HEK293 (cell line): Measurements from ENCODE around the gene TRAF1.

Experiments used
- CTCF ChIA-PET: fragments of 350-600 bp; formaldehyde crosslinking; extraction: SDS; loops from one replicate; lab custom pipeline; 2021; ENCODE audit warnings: antibody characterized with exemption; lab: Yijun Ruan, JAX
- POLR2A ChIA-PET: fragments of 300-600 bp; formaldehyde crosslinking; extraction: SDS; loops from one replicate; lab custom pipeline; 2020; ENCODE audit warnings: antibody characterized with exemption, inconsistent platforms; lab: Yijun Ruan, JAX
- H3K27ac ChIP-seq: fragments of 200-500 bp; sonication (Bioruptor generic); 2 replicates; pipeline ENCODE4 v1.5.1; 2014; ENCODE audit warnings: low read depth, low read length, control low read depth, inconsistent platforms; ENCODE audit errors: extremely low read depth
- H3K36me3 ChIP-seq, 2 experiments: fragments of 200-500 bp in 1 of 2; sonication (Bioruptor generic) in 1 of 2; 1 replicate in 1 of 2; 2 replicates in 1 of 2; pipeline ENCODE4 v1.5.1; 2014 to 2017; ENCODE audit warnings: inconsistent platforms in 2 of 2, low read length in 2 of 2; ENCODE audit not compliant: control insufficient read depth in 2 of 2, insufficient read depth in 1 of 2
- H3K4me1 ChIP-seq: fragments of 200-500 bp; sonication (Bioruptor generic); 2 replicates; pipeline ENCODE4 v1.5.1; 2014; ENCODE audit warnings: mild to moderate bottlenecking, low read length, inconsistent platforms; ENCODE audit not compliant: control insufficient read depth, insufficient read depth
- H3K4me3 ChIP-seq: 2 replicates; pipeline ENCODE4 v1.5.1; 2011; ENCODE audit warnings: low read depth, mild to moderate bottlenecking, control low read depth, low read length, moderate library complexity
- H3K9me3 ChIP-seq: fragments of 200-500 bp; sonication (Bioruptor generic); 2 replicates; pipeline ENCODE4 v1.5.1; 2014; ENCODE audit warnings: low read depth, low read length, inconsistent platforms; ENCODE audit not compliant: control insufficient read depth, insufficient read depth
- BCL11A ChIP-seq: fragments of 450-650 bp; formaldehyde crosslinking; IDR thresholded peaks from 2 replicates; pipeline ENCODE4 v1.5.1; 2016; ENCODE audit warnings: low read depth, missing biosample characterization, missing genetic modification characterization
- GLIS2 ChIP-seq: fragments of 450-650 bp; formaldehyde crosslinking; IDR thresholded peaks from 2 replicates; pipeline ENCODE4 v1.5.1; 2016; ENCODE audit warnings: missing biosample characterization, missing genetic modification characterization
- HOXC10 ChIP-seq: sonication (generic); formaldehyde crosslinking; IDR thresholded peaks from 2 replicates; pipeline ENCODE4 v1.8.1; 2023; ENCODE audit warnings: mild to moderate bottlenecking, missing genetic modification reagents
- PRDM4 ChIP-seq: fragments of 450-650 bp; formaldehyde crosslinking; IDR thresholded peaks from 2 replicates; pipeline ENCODE4 v1.5.1; 2017; ENCODE audit warnings: missing biosample characterization, missing genetic modification characterization
- ZBTB10 ChIP-seq: fragments of 450-650 bp; formaldehyde crosslinking; IDR thresholded peaks from 2 replicates; pipeline ENCODE4 v1.5.1; 2016; ENCODE audit warnings: missing biosample characterization, missing genetic modification characterization
- ZBTB8A ChIP-seq: fragments of 450-650 bp; formaldehyde crosslinking; IDR thresholded peaks from 2 replicates; pipeline ENCODE4 v1.5.1; 2016; ENCODE audit warnings: missing biosample characterization, missing genetic modification characterization
- ZNF10 ChIP-seq: fragments of 450-650 bp; formaldehyde crosslinking; IDR thresholded peaks from 2 replicates; pipeline ENCODE4 v1.5.1; 2017; ENCODE audit warnings: missing biosample characterization, missing genetic modification characterization
- ZNF114 ChIP-seq: fragments of 450-650 bp; formaldehyde crosslinking; IDR thresholded peaks from 2 replicates; pipeline ENCODE4 v1.5.0; 2017; ENCODE audit warnings: missing biosample characterization, missing genetic modification characterization
- ZNF148 ChIP-seq: fragments of 450-650 bp; formaldehyde crosslinking; IDR thresholded peaks from 2 replicates; pipeline ENCODE4 v1.5.0; 2017; ENCODE audit warnings: missing biosample characterization, missing genetic modification characterization, borderline replicate concordance
- ZNF292 ChIP-seq: fragments of 450-650 bp; formaldehyde crosslinking; IDR thresholded peaks from 2 replicates; pipeline ENCODE4 v1.5.1; 2016; ENCODE audit warnings: low read depth, missing biosample characterization, missing genetic modification characterization, borderline replicate concordance
- ZNF391 ChIP-seq: fragments of 450-650 bp; formaldehyde crosslinking; IDR thresholded peaks from 2 replicates; pipeline ENCODE4 v1.5.1; 2016; ENCODE audit warnings: low read depth, missing biosample characterization, missing genetic modification characterization, borderline replicate concordance
- ZNF558 ChIP-seq: fragments of 450-650 bp; formaldehyde crosslinking; IDR thresholded peaks from 2 replicates; pipeline ENCODE4 v1.5.1; 2016; ENCODE audit warnings: missing biosample characterization, missing genetic modification characterization
- ZNF571 ChIP-seq: fragments of 450-650 bp; formaldehyde crosslinking; IDR thresholded peaks from 2 replicates; pipeline ENCODE4 v1.5.0; 2017; ENCODE audit warnings: missing biosample characterization, missing genetic modification characterization
- ZNF623 ChIP-seq: fragments of 450-650 bp; formaldehyde crosslinking; IDR thresholded peaks from 2 replicates; pipeline ENCODE4 v1.5.1; 2016; ENCODE audit warnings: missing biosample characterization, missing genetic modification characterization
- ZNF660 ChIP-seq: fragments of 450-650 bp; IDR thresholded peaks from 2 replicates; pipeline ENCODE4 v1.5.1; 2018; ENCODE audit warnings: missing biosample characterization, mild to moderate bottlenecking, missing genetic modification characterization
- ZNF747 ChIP-seq: fragments of 450-650 bp; formaldehyde crosslinking; IDR thresholded peaks from 2 replicates; pipeline ENCODE4 v1.5.1; 2016; ENCODE audit warnings: missing biosample characterization, missing genetic modification characterization
- ZNF837 ChIP-seq: fragments of 450-650 bp; formaldehyde crosslinking; IDR thresholded peaks from 2 replicates; pipeline ENCODE4 v1.5.1; 2016; ENCODE audit warnings: missing biosample characterization, missing genetic modification characterization
- ZSCAN30 ChIP-seq: fragments of 450-650 bp; IDR thresholded peaks from 2 replicates; pipeline ENCODE4 v1.5.1; 2018; ENCODE audit warnings: missing biosample characterization, mild to moderate bottlenecking, missing genetic modification characterization, moderate library complexity

TRAF1 gene

GRCh38 chr9:120937127-120937526 is 10.5 kb upstream of the TRAF1 start:
- H3K27ac ChIP-seq = peak overlapping the region; percentile 21; the same call in 1 of the 2 replicates
- no peaks in the 10 kb centered on the region for H3K36me3 ChIP-seq
- no peaks in the 10 kb centered on the region; the same call in 1 of the 2 replicates for H3K4me1 ChIP-seq
- TF ChIP-seq ZNF391 (tag by site-specific recombination) (no peak), ZNF571 (tag by site-specific recombination) (no peak), HOXC10 (CRISPR knock-in tag) (no peak), GLIS2 (tag by site-specific recombination) (no peak), BCL11A (tag by site-specific recombination) (no peak), ZNF292 (tag by site-specific recombination) (no peak), PRDM4 (tag by site-specific recombination) (no peak)
- CTCF ChIA-PET = interaction anchor here (0.6 to 6.3 kb wide), 36 partner anchors 8 to 319 kb away, joined by 3 to 52 read pairs (median 4); partner anchors contain the start of gene TRAF1
- no peak overlapping the region for H3K4me3 ChIP-seq
- POLR2A ChIA-PET = no interaction called here
- no peaks in the 10 kb centered on the region for H3K9me3 ChIP-seq

GRCh38 chr9:120936764-120937122 is 10.1 kb upstream of the TRAF1 start:
- ChIA-PET POLR2A (no interaction called here), CTCF (interaction anchor here (0.6 to 6.3 kb wide), 35 partner anchors 9 to 319 kb away, joined by 3 to 52 read pairs (median 4); partner anchors contain the start of gene TRAF1)
- no peaks in the 10 kb centered on the region for H3K9me3 ChIP-seq
- H3K36me3 ChIP-seq = no peaks in the 10 kb centered on the region
- H3K4me1 ChIP-seq = no peaks in the 10 kb centered on the region; the same call in 1 of the 2 replicates
- H3K27ac ChIP-seq = no peak overlapping the region
- H3K4me3 ChIP-seq = no peak overlapping the region
- TF ChIP-seq ZNF747 (no peak), ZNF114 (tag by site-specific recombination) (no peak), ZNF623 (tag by site-specific recombination) (no peak), ZNF10 (tag by site-specific recombination) (no peak), ZBTB10 (tag by site-specific recombination) (no peak), ZSCAN30 (no peak), ZNF558 (no peak), GLIS2 (tag by site-specific recombination) (no peak), ZBTB8A (tag by site-specific recombination) (no peak), ZNF571 (tag by site-specific recombination) (no peak), ZNF837 (tag by site-specific recombination) (no peak), ZNF660 (tag by site-specific recombination) (no peak), ZNF148 (no peak)
- TF ChIP-seq, all 188 proteins: peak for 0
